Ascending aorta (tissue), 2 donors: ENCODE results near the gene NELL1. TPM values are rescaled to one million over a fixed set of nuclear protein-coding genes. Genes with fewer than 3 reads are reported as not detected.

ENCODE experiments used
- DNase-seq, 2 donors: peaks; one replicate each; pipeline ENCODE4 v3.0.0-alpha.2; 2019; ENCODE audit warnings: low spot score in 2 of 2
- H3K27ac ChIP-seq, 2 donors: fragments of 200-600 bp; sonication (generic); one replicate each; pipeline ENCODE4 v1.5.1; 2016 to 2017; ENCODE audit warnings: mild to moderate bottlenecking in 1 of 2
- H3K27me3 ChIP-seq: fragments of 200-600 bp; sonication (generic); one replicate; pipeline ENCODE4 v1.5.1; 2017
- H3K36me3 ChIP-seq, 2 donors: fragments of 200-600 bp; sonication (generic); one replicate each; pipeline ENCODE4 v1.5.1; 2016
- H3K4me1 ChIP-seq, 2 donors: fragments of 200-600 bp; sonication (generic); one replicate each; pipeline ENCODE4 v1.5.1; 2016 to 2017; ENCODE audit warnings: mild to moderate bottlenecking in 1 of 2
- H3K4me3 ChIP-seq, 2 donors: fragments of 200-600 bp; sonication (generic); one replicate each; pipeline ENCODE4 v1.5.1; 2016 to 2017; ENCODE audit warnings: mild to moderate bottlenecking in 1 of 2
- H3K9me3 ChIP-seq, 2 donors: fragments of 200-600 bp; sonication (generic); one replicate each; pipeline ENCODE4 v1.5.1; 2016
- intact Hi-C: fragments of 100-400 bp; cut with DNase I; formaldehyde crosslinking; loops from one replicate; pipeline ENCODE4 v1.15.1; 2023
- total RNA-seq: library from RNA; depleted of rRNA; stranded (reverse); fragments of >200 nt; gene quantifications from one replicate; pipeline ENCODE4 v1.1.0, GENCODE V29; 2016
- TF ChIP-seq, protein P1 (sequence below), 3 experiments: fragments of 200-600 bp in 2 of 3; fragments of 450-650 bp in 1 of 3; sonication (generic) in 2 of 3; IDR thresholded peaks; one replicate each; pipeline ENCODE4 v1.5.1; 2016 to 2019; ENCODE audit warnings: antibody characterized with exemption in 3 of 3, mild to moderate bottlenecking in 1 of 3, moderate library complexity in 1 of 3

Gene NELL1
- total RNA-seq, 1 donor from 2014 or later = not detected

DNA sequence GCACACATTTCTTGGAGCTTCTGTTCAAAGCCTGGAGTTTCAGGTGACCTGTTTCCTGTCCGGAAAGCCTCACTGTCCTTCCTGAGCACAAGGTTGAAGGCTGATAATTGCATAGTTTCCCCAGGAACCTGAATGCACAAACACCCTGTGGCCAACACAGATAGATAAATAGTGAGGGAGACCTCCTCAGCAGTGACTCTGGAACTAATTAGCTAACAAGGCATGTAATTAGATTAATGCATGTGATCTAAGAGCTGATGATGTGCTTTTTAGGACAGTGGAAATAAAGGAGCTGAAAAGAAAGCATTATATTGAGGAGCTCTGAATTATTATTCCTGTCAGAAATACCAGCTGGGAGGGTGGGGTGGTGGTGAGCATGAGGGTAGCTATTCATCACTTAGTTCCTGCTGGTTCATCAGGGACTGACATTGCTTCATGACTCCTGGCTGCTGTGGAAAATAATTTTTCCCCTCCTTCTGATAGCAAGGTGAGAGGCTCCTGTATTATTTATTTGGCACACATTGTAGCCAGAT lies 101.1 kb downstream of the NELL1 start:
- TF ChIP-seq, protein P1, sequence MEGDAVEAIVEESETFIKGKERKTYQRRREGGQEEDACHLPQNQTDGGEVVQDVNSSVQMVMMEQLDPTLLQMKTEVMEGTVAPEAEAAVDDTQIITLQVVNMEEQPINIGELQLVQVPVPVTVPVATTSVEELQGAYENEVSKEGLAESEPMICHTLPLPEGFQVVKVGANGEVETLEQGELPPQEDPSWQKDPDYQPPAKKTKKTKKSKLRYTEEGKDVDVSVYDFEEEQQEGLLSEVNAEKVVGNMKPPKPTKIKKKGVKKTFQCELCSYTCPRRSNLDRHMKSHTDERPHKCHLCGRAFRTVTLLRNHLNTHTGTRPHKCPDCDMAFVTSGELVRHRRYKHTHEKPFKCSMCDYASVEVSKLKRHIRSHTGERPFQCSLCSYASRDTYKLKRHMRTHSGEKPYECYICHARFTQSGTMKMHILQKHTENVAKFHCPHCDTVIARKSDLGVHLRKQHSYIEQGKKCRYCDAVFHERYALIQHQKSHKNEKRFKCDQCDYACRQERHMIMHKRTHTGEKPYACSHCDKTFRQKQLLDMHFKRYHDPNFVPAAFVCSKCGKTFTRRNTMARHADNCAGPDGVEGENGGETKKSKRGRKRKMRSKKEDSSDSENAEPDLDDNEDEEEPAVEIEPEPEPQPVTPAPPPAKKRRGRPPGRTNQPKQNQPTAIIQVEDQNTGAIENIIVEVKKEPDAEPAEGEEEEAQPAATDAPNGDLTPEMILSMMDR (IDR thresholded peaks at IDR 0.05) = no peak
- no peak for DNase-seq
- no peaks in the 10 kb centered on the region for H3K9me3 ChIP-seq

DNA sequence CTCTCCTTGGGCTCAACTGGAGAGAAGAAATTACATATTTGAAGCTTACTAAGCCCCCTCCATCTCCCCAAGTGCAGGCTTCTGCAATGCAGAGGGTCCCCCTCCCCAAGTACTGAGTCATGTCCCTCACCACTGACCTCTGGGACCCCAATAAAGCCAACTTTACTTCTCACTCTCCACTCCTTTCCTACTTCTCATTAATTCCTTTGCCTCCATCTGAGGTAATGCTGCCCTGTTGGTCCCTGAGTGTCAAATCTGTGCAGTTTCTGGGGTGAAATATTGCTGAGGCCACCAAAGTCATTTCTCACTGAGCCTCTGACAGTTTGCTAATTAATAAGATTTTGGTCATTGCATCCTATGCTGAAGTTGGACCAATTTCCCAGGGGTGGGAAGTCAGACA lies 101.6 kb downstream of the NELL1 start:
- Histone ChIP-seq H3K36me3 (no peaks in the 10 kb centered on the region), H3K27me3 (no peaks in the 10 kb centered on the region), H3K9me3 (no peaks in the 10 kb centered on the region), H3K4me1 (no peaks in the 10 kb centered on the region), H3K4me3 (no peak overlapping the region), H3K27ac (no peak overlapping the region)
- TF ChIP-seq, protein P1 (IDR thresholded peaks at IDR 0.05) = no peak
- DNase-seq = no peak
- intact Hi-C loops = no loop called here

More for the DNA sequence above, 101.1 kb downstream of the NELL1 start:
- Histone ChIP-seq H3K27ac (no peak overlapping the region), H3K4me1 (no peaks in the 10 kb centered on the region), H3K36me3 (no peaks in the 10 kb centered on the region), H3K27me3 (no peaks in the 10 kb centered on the region), H3K4me3 (no peak overlapping the region)
- intact Hi-C loops = no loop called here

DNA sequence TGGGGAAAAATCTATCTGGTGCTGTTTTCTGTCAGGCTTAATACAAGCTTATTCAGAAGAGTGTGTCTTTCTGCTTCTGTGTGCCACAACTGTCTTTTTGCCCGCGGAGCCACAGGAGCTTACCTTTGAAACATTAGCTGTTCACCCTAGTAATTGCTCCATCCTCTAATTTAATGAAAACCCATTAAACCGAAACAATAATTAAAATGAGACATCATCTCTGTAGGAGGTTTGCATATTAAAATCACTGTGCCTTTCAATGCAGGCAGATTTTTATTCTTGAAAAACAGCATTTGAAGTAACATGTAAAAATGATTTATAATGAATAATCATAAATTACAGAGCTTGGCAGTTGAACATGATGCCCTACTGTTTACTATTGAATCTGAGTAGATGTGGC lies 102.3 kb downstream of the NELL1 start:
- Histone ChIP-seq H3K27ac (no peak overlapping the region), H3K4me3 (no peak overlapping the region), H3K9me3 (no peaks in the 10 kb centered on the region), H3K36me3 (no peaks in the 10 kb centered on the region), H3K4me1 (no peaks in the 10 kb centered on the region), H3K27me3 (no peaks in the 10 kb centered on the region)
- DNase-seq = no peak
- intact Hi-C loops = no loop called here
- TF ChIP-seq, protein P1 (IDR thresholded peaks at IDR 0.05) = no peak

DNA sequence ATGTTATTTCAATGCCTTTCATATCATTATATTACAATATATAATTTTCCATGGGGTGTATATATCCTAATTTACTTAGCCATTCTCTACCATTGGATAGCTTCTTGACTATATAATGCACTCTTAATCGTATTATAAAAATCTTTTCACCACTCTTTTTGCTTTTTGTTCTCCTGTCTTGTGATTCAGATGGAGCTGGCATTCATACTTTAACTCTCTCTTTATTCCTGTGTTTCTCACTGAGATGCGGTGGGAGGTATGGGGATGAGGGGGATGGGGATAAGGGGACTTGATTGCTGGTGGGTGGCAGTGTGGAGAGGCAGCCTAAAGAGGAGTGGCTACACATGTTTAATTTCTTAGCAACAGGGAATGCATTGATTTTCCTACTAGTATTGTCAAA lies 105.9 kb downstream of the NELL1 start:
- TF ChIP-seq, protein P1 (IDR thresholded peaks at IDR 0.05) = no peak
- Histone ChIP-seq H3K36me3 (no peaks in the 10 kb centered on the region), H3K4me1 (no peaks in the 10 kb centered on the region), H3K27me3 (no peaks in the 10 kb centered on the region), H3K4me3 (no peak overlapping the region), H3K27ac (no peak overlapping the region), H3K9me3 (no peaks in the 10 kb centered on the region)
- no peak for DNase-seq
- intact Hi-C loops = no loop called here

DNA sequence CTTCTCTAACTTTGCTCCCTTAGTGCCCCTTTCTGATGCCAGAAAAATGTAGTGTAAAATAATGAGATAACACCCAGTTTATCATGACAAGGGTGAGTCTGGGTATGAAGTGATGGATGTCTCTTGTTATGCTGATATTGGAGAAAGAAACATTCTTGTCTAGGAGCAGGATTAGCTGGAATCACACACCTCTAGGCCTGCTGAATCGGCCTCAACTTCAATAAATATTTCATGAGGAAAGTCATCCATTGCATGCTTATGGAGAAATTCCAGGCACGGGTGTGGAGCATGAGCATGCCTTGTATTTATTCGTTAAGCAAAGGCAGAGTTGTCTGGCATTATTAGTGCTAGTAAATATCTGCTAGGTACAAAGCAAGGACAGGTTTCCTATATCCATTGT lies 113.4 kb downstream of the NELL1 start:
- H3K27ac ChIP-seq = no peak overlapping the region
- H3K9me3 ChIP-seq = no peaks in the 10 kb centered on the region
- DNase-seq = no peak
- H3K36me3 ChIP-seq = no peaks in the 10 kb centered on the region
- TF ChIP-seq, protein P1 (IDR thresholded peaks at IDR 0.05) = no peak
- H3K4me3 ChIP-seq = no peak overlapping the region
- no peaks in the 10 kb centered on the region for H3K27me3 ChIP-seq
- intact Hi-C loops = no loop called here
- H3K4me1 ChIP-seq = no peaks in the 10 kb centered on the region

DNA sequence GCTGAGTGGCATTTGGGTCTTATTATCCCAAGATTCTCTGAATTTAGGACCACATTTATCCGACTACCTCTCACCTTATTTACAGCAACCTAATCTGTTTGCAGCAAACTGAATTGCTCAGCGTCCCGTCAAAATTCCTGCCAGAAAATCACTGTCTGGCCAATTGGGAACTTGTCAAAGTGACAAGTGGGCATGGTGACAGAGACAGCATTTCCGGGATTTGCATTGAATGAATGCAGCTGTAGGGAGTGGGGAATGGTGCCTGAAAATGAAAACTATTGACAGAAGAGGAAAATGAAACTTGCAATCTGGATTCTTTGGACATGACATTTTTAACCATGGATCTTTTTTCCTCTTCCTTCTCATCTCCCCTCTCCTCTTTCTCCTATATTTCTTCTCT lies 113.8 kb downstream of the NELL1 start:
- H3K27ac ChIP-seq = no peak overlapping the region
- H3K4me3 ChIP-seq = no peak overlapping the region
- H3K36me3 ChIP-seq = no peaks in the 10 kb centered on the region
- intact Hi-C loops = no loop called here
- H3K9me3 ChIP-seq = no peaks in the 10 kb centered on the region
- DNase-seq = no peak
- TF ChIP-seq, protein P1 (IDR thresholded peaks at IDR 0.05) = no peak
- H3K27me3 ChIP-seq = no peaks in the 10 kb centered on the region
- H3K4me1 ChIP-seq = no peaks in the 10 kb centered on the region
